Activated CD4-positive, alpha-beta T cell treated with anti-CD3 and anti-CD28 coated beads, Interleukin-2, amount 50 U/mL, for 24 hours (primary cell): ENCODE results near the gene PRODH2.
"Not testable (repeated sequence)": the region's sequence is repeated elsewhere in the genome, so short reads cannot be mapped to it uniquely, and the experiment has no call there.

ENCODE experiments used
- DNase-seq, 2 donors: peaks; one replicate each; pipeline ENCODE4 v3.0.0-alpha.2; 2020; ENCODE audit warnings: low read depth in 1 of 2, low spot score in 1 of 2

Gene PRODH2

GRCh38 chr19:35843676-35844481 lies 31.2 kb upstream of the PRODH2 start:
- DNase-seq, result no peak

GRCh38 chr19:35842666-35843272 lies 30.1 kb upstream of the PRODH2 start:
- DNase-seq, result no peak

- no peak for DNase-seq
Measured at GRCh38 chr19:35841961-35842595, 29.4 kb upstream of the PRODH2 start.

- not testable (repeated sequence) for DNase-seq
Measured at GRCh38 chr19:35836096-35836495, 23.5 kb upstream of the PRODH2 start.

DNA sequence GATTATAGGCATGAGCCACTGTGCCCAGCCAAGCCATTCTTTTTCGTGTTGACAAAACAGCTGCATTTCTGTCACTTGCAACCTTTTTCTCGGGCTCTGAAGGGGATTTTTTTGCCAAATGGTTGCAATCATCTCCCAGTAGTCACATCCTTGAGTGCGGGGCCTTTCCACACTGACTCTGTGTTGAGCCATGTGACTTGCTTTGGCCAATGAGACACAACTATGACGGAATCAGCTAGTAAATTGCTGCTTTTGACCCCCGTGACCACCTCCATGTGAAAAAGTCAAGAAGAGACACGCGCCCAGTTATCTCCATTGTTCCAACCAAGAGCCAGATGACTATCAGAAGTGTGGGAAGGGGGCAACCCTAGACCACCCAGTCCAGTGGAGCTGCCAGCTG lies 21.3 kb upstream of the PRODH2 start:
- DNase-seq, result no peak

DNA sequence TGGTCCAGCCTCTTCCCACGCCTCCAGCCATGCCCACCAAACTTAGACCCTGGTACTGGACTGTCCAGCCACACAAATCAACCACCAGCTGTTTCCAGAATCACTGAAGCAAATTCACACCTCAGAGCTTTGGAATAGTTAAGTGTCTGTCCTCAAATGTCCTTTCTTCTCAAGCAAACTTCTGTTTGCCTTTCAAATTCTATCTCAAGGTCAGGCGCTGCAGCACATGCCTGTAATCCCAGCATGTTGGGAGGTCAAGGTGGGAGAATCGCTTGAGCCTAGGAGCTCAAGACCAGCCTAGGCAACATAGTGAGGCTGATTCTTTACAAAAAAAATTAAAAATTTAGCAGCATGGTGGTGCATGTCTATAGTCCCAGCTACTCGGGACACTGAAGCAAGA lies 19.4 kb upstream of the PRODH2 start:
- no peak for DNase-seq

DNA sequence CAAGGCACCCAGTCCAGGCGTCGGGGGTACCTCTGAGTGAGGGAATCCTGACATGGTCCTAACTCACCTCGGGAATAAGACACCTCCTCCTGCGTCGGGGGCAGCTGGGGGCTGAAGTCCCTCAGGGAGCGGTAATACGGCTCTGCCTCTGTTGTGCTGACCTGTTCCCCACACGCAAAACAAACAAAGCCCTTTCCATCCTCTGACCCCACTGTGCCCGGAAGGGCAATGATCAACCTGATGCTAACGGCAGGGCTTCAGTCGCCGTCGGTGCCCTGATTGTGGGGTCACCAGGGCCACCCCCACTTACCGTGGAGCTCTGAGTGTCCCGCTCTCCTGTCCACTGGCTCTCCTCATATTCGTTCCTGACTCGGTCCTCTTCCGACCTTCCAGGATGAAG lies 18.3 kb upstream of the PRODH2 start:
- no peak for DNase-seq

DNA sequence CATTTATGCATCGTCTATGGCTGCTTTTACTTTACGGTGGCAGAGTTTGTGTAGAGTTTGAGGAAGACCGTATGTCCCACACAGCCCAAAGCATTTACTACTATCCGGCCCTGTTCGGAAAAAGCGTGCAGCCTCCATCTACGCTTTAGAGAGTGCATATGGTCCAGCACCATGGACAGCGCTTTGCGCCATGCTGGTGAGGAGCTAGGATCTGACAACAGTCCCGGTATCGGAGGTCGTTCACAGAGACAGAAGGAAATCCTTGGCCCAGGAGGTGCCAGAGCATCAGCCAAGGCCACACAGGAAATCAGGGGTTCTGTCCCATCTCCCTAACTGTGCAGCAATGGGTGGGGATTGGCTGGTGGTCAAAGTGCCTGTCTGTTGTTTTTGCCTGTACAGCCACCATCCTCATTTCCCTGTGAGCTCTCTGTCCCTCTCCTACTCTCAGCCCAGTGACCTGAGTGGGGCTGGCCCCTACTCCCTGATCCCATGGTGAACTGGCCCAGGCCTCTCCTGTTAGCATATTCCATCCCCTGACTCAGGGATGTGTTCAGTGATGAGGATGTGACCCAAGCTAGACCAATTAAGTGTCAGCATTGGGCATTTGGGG lies 16.2 kb upstream of the PRODH2 start:
- peak in 1 of 2 donors; percentile 12 for DNase-seq

DNA sequence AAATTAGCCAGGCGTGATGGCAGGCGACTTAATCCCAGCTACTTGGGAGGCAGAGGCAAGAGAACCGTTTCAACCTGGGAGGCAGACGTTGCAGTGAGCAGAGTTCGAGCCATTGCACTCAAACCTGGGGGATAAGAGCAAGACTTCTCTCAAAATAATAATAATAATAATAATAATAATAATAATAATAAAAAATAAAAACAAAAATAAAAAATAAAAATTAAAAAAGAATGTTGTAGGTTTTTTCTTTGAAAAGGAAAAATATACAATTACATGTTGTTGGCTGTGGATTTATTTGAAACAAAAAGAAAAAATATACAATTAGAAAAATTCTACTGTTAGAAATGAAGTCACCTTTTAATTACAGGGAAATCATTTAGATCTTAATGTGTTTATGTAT lies 11.5 kb upstream of the PRODH2 start:
- DNase-seq, result no peak

- no peak for DNase-seq
Measured at GRCh38 chr19:35822579-35822978, 9.9 kb upstream of the PRODH2 start.

- DNase-seq, result no peak
Measured at GRCh38 chr19:35818445-35818844, 5.8 kb upstream of the PRODH2 start.

GRCh38 chr19:35816846-35817245 lies 4.2 kb upstream of the PRODH2 start:
- DNase-seq, result no peak

GRCh38 chr19:35816262-35816661 lies 3.6 kb upstream of the PRODH2 start:
- no peak for DNase-seq

GRCh38 chr19:35813043-35813890 lies 622 bp upstream of the PRODH2 start:
- no peak for DNase-seq

DNA sequence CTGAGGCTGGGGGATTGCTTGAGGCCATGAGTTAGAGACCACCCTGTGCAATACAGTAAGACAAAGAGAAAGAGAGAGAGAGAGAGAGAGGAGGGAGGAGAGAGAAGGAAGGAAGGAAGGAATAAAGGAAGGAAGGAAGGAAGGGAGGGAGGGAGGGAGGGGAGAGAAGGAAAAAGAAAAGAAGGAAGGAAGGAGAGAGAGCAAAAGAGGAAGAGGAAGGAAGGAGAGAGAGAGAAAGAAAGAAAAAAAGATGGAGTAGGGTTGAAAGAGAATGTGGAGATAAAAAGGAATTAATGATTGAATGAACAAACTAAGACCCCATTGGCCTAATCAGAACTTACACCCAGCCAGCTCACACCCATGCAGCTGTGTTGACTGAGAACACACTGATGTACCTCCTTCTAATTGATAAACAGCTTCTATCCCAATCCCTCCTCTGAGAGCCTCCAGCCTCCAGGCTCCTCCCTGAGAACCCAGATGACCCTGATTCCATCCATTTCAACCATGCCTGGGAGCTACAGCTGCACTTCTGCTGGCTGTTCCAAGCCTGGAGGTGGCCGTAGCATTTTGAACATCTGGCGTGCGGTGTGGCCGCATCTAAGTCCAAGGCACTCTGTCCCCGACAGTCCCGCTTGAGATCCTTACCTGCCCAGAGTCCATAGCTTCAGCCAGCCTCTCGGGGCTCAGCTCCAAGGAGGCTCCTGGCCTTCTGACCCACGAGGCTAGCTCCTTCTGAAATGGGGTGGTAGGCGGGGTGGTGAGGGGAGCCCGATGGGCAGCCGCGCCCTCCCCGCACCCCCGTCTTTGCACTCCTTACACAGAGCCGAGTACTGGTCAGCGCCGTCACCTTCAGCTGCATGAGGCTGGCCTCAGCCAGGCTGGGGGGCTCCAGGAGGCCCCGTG lies 1.1 kb downstream of the PRODH2 start:
- DNase-seq, result no peak

DNA sequence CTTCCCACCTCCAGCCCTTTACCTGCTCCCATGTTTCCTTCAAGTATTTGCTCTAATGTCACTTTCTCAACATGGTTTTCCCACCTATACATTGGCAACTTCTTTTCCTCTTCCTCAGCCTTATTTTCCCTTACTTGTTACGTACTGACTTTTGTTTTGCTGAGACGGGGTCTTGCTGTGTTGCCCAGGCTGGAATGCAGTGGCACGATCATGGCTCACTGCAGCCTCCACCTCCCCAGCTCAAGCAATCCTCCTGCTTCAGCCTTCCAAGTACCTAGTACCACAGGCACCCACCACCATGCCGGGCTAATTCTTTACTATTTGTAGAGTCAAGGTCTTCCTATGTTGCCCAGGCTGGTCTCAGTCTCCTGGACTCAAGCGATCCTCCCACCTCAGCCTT lies 5.0 kb downstream of the PRODH2 start:
- DNase-seq, result no peak

DNA sequence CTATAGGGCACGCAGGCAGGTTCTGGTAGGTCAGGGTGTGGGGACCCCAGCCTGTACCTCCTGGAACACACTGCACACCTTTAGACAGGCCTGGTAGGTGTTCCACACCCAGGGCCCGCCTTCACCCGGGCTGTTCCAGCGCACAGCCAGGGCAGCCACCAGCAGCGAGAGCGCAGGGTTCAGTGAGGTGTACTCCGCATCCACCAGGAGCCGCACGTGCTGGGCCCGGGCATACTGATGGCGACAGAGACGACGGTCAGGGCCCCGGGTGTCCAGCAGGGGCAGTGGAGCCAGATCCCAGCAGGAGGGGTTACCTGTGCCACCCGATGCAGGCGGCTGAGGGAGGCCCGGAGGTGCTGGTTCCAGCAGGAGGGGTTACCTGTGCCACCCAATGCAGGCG lies 6.0 kb downstream of the PRODH2 start:
- no peak for DNase-seq

DNA sequence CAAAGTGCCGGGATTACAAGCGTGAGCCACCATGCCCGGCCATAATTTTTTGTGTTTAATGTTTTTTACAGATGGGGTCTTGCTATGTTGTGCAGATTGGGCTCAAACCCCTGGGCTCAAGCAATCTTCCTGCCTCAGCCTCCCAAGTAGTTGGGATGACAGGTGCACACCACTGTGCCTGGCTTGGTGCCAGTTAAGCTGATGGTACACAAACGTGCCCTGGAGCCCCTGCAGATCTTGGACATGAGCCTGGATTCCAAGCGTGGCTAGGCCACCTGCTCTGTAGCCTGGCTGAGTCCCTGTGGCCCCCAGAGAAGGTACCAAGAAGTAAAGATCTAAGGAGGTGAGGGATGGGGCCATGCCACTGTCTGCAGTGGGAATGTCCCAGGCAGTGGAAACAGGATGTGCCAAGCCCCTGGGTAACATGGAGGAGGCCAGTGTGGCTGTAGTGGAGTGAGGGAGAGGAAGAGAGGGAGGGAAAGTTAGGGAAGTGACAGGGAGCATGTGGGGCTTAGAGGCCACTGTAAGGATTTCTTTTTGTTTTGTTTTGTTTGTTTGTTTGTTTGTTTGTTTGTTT lies 7.0 kb downstream of the PRODH2 start:
- no peak for DNase-seq

- DNase-seq, result no peak
Measured at GRCh38 chr19:35801828-35802227, 10.8 kb downstream of the PRODH2 start.

DNA sequence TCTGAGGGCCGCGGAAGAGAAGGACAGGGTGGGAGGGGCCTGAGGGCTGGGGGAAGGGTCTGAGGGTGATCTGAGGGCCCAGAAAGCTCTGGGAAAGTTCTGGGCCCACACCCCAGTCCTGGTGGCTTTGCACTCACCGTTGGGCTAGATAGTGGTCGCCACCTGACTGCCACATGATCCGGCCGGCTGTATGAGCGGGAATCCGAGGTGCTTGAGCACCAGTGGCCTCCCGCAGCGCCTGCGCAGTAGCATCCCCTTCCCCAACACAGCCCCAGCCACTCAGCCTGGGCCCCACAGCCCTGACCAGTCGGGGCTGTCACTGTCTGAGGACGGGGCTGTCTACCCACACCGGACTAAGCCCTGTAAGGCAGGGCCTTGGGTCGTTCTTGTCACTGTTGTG lies 15.0 kb downstream of the PRODH2 start:
- DNase-seq, result no peak
